Liver (tissue), 3 donors: ENCODE results near the gene PTHLH.

Experiments used
- TAF1 ChIP-seq: conservative IDR thresholded peaks from 2 replicates; pipeline ENCODE4 v1.6.1; 2016; ENCODE audit warnings: antibody characterized with exemption, mild to moderate bottlenecking
- YY1 ChIP-seq: IDR thresholded peaks from 2 replicates; pipeline ENCODE4 v1.6.1; 2016; ENCODE audit warnings: antibody characterized with exemption, mild to moderate bottlenecking
- TF ChIP-seq, protein P1 (sequence below): fragments of 150-350 bp; IDR thresholded peaks from 2 replicates; pipeline ENCODE4 v1.5.1; 2017; ENCODE audit warnings: improper control_type of control experiment, low read depth, low read length; ENCODE audit not compliant: missing input control
- donor health status: healthy.
- donor health status: healthy.

DNA sequence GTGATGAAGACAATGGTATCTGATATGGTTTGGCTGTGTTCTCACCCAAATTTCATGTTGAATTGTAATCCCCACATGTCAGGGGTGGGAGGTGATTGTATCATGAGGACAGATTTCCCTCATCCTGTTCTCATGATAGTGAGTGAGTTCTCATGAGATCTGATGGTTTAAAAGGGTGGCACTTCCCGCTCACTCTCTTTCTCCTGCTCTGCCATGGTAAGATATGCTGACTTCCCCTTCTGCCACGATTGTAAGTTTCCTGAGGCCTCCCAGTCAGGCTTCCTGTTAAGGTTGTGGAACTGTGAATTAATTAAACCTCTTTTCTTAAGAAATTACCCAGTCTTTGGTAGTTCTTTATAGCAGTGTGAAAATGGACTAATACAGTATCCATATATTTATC lies 25.6 kb upstream of the PTHLH start:
- TF ChIP-seq TAF1 (no peak), YY1 (no peak)
- TF ChIP-seq, protein P1, sequence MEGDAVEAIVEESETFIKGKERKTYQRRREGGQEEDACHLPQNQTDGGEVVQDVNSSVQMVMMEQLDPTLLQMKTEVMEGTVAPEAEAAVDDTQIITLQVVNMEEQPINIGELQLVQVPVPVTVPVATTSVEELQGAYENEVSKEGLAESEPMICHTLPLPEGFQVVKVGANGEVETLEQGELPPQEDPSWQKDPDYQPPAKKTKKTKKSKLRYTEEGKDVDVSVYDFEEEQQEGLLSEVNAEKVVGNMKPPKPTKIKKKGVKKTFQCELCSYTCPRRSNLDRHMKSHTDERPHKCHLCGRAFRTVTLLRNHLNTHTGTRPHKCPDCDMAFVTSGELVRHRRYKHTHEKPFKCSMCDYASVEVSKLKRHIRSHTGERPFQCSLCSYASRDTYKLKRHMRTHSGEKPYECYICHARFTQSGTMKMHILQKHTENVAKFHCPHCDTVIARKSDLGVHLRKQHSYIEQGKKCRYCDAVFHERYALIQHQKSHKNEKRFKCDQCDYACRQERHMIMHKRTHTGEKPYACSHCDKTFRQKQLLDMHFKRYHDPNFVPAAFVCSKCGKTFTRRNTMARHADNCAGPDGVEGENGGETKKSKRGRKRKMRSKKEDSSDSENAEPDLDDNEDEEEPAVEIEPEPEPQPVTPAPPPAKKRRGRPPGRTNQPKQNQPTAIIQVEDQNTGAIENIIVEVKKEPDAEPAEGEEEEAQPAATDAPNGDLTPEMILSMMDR, result no peak
